HG03439 (cell line): ENCODE results near the gene TRPC4.
"Not testable (repeated sequence)": the region's sequence is repeated elsewhere in the genome, so short reads cannot be mapped to it uniquely, and the experiment has no call there.

Experiments used
- ATAC-seq: cut with Tn5 transposase; IDR thresholded peaks from one replicate; pipeline ENCODE4 v1.9.1; 2021; ENCODE audit warnings: mild to moderate bottlenecking, moderate library complexity; ENCODE audit not compliant: unreplicated experiment

Gene TRPC4

GRCh38 chr13:37835392-37835791 lies 34.2 kb downstream of the TRPC4 start:
- ATAC-seq = no peak

DNA sequence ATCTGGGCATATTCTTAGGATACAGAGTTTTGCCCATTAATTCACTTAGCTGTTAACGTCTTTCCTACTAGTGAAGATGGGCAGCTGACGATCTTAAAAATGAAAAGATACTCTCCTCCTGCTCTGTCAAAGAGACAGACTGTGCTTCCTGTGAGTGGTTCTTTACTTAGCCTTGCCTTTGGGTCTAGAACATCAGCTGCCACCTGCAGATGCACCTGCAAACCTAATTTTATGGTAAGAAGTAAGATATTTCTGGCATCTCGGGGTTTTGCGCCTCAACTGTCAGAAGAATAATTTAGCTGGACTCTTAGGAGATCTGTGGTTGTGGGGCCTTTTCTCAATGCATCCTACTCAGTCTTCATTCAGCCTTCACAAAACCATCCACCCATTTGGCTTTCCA lies 36.2 kb downstream of the TRPC4 start:
- no peak for ATAC-seq

- ATAC-seq = no peak
Measured at GRCh38 chr13:37816276-37816675, 53.3 kb downstream of the TRPC4 start.

DNA sequence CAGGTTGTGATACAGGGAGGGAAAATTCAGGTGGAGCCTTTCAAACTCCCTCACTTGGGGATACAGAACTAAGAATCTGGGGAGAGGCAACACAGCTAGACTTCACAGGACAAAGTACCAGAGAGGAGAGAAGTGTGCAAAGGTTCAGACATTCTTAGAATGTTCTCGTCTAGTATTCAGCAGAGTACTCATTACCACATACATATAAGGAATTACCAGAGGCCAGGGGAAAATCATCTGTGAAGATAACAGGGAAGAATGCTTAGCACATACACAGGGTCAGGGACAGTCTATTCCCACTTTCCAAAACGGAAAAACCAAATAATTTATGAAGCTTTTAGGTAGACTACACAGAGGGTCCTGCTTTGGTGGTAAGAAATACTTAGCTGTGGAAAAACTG lies 58.1 kb downstream of the TRPC4 start:
- no peak for ATAC-seq

- ATAC-seq = no peak
Measured at GRCh38 chr13:37806666-37807065, 62.9 kb downstream of the TRPC4 start.

- ATAC-seq = no peak
Measured at GRCh38 chr13:37797631-37798030, 71.9 kb downstream of the TRPC4 start.

GRCh38 chr13:37796795-37797194 lies 72.8 kb downstream of the TRPC4 start:
- not testable (repeated sequence) for ATAC-seq

DNA sequence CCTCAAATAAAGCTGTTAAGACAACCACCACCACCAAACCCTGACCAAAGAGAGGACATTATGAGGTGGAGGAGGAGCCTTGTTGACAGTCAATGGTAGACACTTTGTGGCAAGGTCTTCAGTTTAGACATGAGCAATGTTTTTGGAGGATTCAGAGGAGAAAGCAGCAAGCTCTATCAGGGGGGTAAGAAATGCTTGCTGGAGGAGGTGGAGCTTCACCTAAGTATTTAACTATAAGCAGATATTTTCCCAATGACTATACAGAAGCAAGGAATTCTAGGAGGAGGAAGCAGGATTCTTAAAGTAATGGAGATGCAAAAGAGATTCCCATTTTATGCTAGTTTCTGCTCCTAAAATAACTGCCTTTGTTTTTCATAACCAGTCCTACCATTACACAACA lies 74.2 kb downstream of the TRPC4 start:
- ATAC-seq = no peak

DNA sequence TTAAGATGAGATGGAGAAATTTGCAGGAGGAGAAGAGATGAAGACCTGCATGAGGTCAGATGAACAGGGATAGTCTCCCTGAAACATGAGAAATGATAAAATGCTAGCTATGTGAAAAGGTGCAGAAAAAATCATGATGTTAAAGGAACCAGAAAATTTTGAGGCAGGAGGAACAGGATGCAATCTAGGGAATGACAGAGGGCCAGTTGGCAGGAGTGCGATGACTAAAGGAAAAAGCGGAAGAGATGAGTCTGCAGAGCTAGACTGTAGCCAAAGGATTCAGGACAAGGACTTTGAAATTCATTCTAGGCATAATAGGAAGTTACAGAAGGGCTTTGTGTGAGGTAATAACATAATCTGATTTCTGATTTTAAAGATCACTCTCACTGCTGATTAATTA lies 77.9 kb downstream of the TRPC4 start:
- ATAC-seq = no peak

GRCh38 chr13:37788346-37788745 lies 81.2 kb downstream of the TRPC4 start:
- no peak for ATAC-seq

- no peak for ATAC-seq
Measured at GRCh38 chr13:37777676-37778075, 91.9 kb downstream of the TRPC4 start.

- no peak for ATAC-seq
Measured at GRCh38 chr13:37775871-37776270, 93.7 kb downstream of the TRPC4 start.

DNA sequence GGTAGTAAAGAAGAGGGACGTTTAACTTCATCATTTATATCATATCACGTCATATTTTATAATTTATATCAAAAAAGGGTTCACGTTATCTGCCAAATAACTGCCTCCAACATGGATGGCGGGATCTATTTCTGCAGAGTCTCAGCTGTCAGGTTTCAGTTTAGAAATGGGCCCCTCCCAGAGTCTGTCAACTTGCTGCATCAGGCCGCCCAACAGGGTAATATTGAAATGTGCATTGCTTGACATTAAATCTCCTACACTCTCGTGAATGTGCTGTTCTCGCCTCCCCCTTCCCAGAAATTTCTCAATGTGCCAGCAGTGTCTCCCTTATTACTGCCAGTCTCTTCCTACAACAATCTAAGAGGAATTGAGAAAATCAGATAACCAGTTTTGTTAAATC lies 96.9 kb downstream of the TRPC4 start:
- ATAC-seq = no peak

- no peak for ATAC-seq
Measured at GRCh38 chr13:37769545-37769944, 100.0 kb downstream of the TRPC4 start.

- ATAC-seq = no peak
Measured at GRCh38 chr13:37769078-37769477, 100.5 kb downstream of the TRPC4 start.

GRCh38 chr13:37766502-37766901 lies 103.1 kb downstream of the TRPC4 start:
- no peak for ATAC-seq

GRCh38 chr13:37755349-37755748 lies 114.2 kb downstream of the TRPC4 start:
- no peak for ATAC-seq

- no peak for ATAC-seq
Measured at GRCh38 chr13:37753776-37754175, 115.8 kb downstream of the TRPC4 start.

DNA sequence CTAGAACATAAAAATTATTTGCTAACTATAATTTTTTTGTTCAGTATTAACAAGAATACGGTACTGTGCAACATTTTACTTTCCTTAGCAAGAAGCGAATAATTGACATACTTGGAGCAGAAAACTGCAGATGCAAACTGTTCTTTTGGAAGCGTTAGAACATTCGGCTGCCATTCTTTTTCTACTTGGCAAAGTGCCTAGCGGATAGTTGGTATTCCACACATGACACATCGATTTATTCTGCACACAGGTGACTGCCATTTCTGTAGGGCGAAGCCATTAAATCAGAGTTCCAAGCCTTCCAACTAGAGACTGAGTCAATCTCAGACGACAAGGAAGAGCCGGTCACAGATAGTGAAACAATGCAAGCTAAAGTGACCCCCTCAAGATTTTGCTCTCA lies 117.4 kb downstream of the TRPC4 start:
- no peak for ATAC-seq

DNA sequence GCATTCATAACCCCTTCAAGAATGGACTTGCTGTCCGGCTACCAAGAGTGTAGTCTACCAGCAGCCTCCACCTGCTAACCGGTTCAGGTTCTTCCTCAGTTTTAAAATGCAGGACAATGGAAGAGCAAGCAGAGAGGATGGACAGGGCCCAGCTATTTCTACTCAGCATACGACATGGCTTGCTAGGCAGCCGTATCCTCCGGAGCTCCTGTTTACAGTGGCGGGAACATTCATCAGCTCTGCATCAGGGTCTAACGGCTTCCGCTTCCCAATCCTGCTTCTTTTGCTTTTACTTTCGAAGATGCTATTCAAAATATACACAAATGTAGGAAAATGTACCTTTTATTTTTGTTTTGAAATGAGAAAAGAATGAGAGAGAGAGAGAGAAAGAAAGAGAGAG lies 118.5 kb downstream of the TRPC4 start:
- ATAC-seq = no peak

DNA sequence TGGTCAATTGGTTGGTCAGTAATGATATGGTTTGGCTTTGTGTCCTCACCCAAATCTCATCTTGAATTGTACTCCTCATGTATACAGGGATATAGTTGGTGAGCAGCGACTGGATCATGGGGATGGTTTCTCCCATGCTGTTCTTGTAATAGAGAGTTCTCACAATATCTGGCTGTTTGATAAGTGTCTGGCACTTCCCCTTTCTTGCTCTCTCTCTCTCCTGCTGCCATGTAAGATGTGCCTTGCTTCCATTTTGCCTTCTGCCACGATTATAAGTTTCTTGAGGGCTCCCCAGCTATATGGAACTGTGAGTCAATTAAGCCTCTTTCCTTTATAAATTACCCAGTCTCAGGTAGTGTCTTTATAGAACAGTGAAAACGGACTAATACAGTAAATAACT lies 120.7 kb downstream of the TRPC4 start:
- ATAC-seq = no peak

DNA sequence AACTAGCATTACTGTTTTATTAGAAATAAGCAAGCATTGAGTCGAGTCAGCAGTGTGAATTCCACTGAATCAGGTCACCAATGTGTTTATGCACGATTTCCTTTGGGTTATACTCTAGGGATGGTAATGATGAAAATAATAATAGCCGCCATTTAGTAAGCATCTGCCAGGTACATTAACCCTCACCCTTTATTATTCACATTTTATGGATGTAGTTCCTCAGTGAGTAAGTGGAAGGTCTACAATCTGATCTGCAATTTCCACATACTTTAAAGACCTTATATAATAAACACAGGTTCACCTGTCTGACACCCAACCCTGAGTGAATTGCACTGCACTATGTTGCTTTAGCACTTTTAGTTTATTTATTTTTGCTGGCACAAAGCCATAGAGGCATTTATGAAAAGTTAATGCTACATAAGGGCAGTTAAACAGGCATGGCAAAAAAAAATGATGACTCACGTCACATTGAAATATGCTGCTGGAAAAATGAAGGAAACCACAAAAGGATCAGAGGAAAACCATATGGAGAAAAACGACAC lies 122.4 kb downstream of the TRPC4 start:
- no peak for ATAC-seq

DNA sequence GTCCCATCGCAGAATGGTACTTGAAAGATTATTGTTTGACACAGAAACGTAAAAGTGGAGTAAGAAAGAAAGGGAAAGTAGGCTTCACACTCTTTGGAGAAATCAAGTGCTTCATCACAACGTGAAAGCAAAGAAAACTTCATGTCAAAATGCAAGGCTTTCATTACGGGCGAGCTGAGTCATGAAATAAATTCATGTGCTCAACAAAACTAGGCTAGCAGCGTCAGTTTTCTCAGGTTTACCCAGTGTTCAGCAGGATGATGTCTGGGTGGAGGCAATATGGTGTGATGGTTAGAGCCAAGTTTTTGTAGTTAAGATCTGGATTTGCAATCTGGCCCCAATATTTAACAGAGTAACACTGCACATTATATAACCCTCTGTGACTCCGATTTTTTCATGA lies 128.0 kb downstream of the TRPC4 start:
- ATAC-seq = no peak

- ATAC-seq = no peak
Measured at GRCh38 chr13:37736045-37736444, 133.5 kb downstream of the TRPC4 start.
